Neuronal stem cell (in vitro differentiated cells): ENCODE data around the gene NPTXR.

ENCODE experiments used
- DNase-seq: peaks from one replicate; pipeline ENCODE4 v3.0.0-alpha.2; 2013; ENCODE audit warnings: low spot score
- H2AFZ ChIP-seq: one replicate; pipeline ENCODE4 v1.6.1; 2013; ENCODE audit warnings: mild to moderate bottlenecking, low read length, inconsistent platforms
- H2AK5ac ChIP-seq: 2 replicates; pipeline ENCODE4 v1.6.1; 2013; ENCODE audit warnings: low read depth, mild to moderate bottlenecking, inconsistent platforms, low read length, moderate library complexity, mixed read lengths
- H2BK120ac ChIP-seq: 2 replicates; pipeline ENCODE4 v1.6.1; 2013; ENCODE audit warnings: low read depth, mild to moderate bottlenecking, inconsistent platforms, low read length, moderate library complexity, mixed read lengths
- H2BK12ac ChIP-seq: one replicate; pipeline ENCODE4 v1.6.1; 2013; ENCODE audit warnings: low read length, inconsistent platforms
- H2BK15ac ChIP-seq: 2 replicates; pipeline ENCODE4 v1.6.1; 2013; ENCODE audit warnings: mild to moderate bottlenecking, low read length, inconsistent platforms, mixed read lengths
- H2BK5ac ChIP-seq: one replicate; pipeline ENCODE4 v1.6.1; 2013; ENCODE audit warnings: inconsistent platforms, mild to moderate bottlenecking, low read length, moderate library complexity
- H3K14ac ChIP-seq: one replicate; pipeline ENCODE4 v1.6.1; 2013; ENCODE audit warnings: low read length, inconsistent platforms
- H3K18ac ChIP-seq: 2 replicates; pipeline ENCODE4 v1.6.1; 2013; ENCODE audit warnings: low read length, inconsistent platforms
- H3K23ac ChIP-seq: 2 replicates; pipeline ENCODE4 v1.6.1; 2013; ENCODE audit warnings: low read depth, mild to moderate bottlenecking, mixed read lengths, low read length, inconsistent platforms; ENCODE audit not compliant: poor library complexity
- H3K27ac ChIP-seq: replicated peaks from 3 replicates; pipeline ENCODE4 v1.5.1; 2013; ENCODE audit warnings: low read length, inconsistent platforms
- H3K27me3 ChIP-seq, 3 experiments: 2 replicates each; pipeline ENCODE4 v1.6.1; 2013; ENCODE audit warnings: low read length in 3 of 3, mild to moderate bottlenecking in 2 of 3, inconsistent platforms in 1 of 3, low read depth in 1 of 3, mixed read lengths in 1 of 3, moderate library complexity in 1 of 3; ENCODE audit not compliant: control insufficient read depth in 3 of 3, insufficient read depth in 3 of 3
- H3K36me3 ChIP-seq, 2 donors: replicated peaks in 1 of 2; 2 replicates each; pipeline ENCODE4 v1.6.1; 2013; ENCODE audit warnings: low read length in 2 of 2; ENCODE audit not compliant: control insufficient read depth in 2 of 2, insufficient read depth in 2 of 2
- H3K4ac ChIP-seq: 2 replicates; pipeline ENCODE4 v1.6.1; 2013; ENCODE audit warnings: inconsistent platforms, mild to moderate bottlenecking, low read length, moderate library complexity
- H3K4me1 ChIP-seq, 2 donors: 1 replicate in 1 of 2; 2 replicates in 1 of 2; pipeline ENCODE4 v1.6.1; 2013; ENCODE audit warnings: low read length in 2 of 2, low read depth in 1 of 2; ENCODE audit not compliant: control insufficient read depth in 2 of 2, insufficient read depth in 1 of 2
- H3K4me2 ChIP-seq: one replicate; pipeline ENCODE4 v1.6.1; 2013; ENCODE audit warnings: mild to moderate bottlenecking, low read length, inconsistent platforms; ENCODE audit not compliant: insufficient read depth, poor library complexity, severe bottlenecking
- H3K4me3 ChIP-seq, 2 donors: 2 replicates each; pipeline ENCODE4 v1.5.1; 2013; ENCODE audit warnings: low read length in 2 of 2, mild to moderate bottlenecking in 2 of 2, inconsistent platforms in 1 of 2, moderate library complexity in 1 of 2
- H3K79me1 ChIP-seq: one replicate; pipeline ENCODE4 v1.6.1; 2013; ENCODE audit warnings: low read depth, mild to moderate bottlenecking, inconsistent platforms, low read length, moderate library complexity
- H3K9ac ChIP-seq: one replicate; pipeline ENCODE4 v1.6.1; 2013; ENCODE audit warnings: mild to moderate bottlenecking, low read depth, low read length, inconsistent platforms; ENCODE audit not compliant: poor library complexity
- H3K9me3 ChIP-seq, 2 donors: replicated peaks in 1 of 2; 2 replicates each; pipeline versions ENCODE3 to v1.6.1; 2013; ENCODE audit warnings: low read length in 2 of 2, mild to moderate bottlenecking in 2 of 2, inconsistent platforms in 1 of 2, low read depth in 1 of 2, mixed read lengths in 1 of 2, moderate library complexity in 1 of 2; ENCODE audit not compliant: control insufficient read depth in 2 of 2, insufficient read depth in 1 of 2
- H4K8ac ChIP-seq: one replicate; pipeline ENCODE4 v1.6.1; 2013; ENCODE audit warnings: low read depth, mild to moderate bottlenecking, inconsistent platforms, low read length, moderate library complexity
- H4K91ac ChIP-seq: one replicate; pipeline ENCODE4 v1.6.1; 2013; ENCODE audit warnings: low read length, low read depth, mild to moderate bottlenecking, inconsistent platforms; ENCODE audit not compliant: poor library complexity
- WGBS, 2 donors: extraction: QIAGEN DNeasy Blood & Tissue Kit; methylation state at CpG; one replicate each; pipeline ENCODE4 v1.1.7; 2013; ENCODE audit warnings: missing lambda C conversion rate in 2 of 2, mixed read lengths in 1 of 2; ENCODE audit not compliant: insufficient read length in 2 of 2, insufficient replicate concordance in 1 of 2; ENCODE audit errors: extremely low coverage in 2 of 2; 5-methylcytosine and 5-hydroxymethylcytosine counted together

NPTXR gene

DNA sequence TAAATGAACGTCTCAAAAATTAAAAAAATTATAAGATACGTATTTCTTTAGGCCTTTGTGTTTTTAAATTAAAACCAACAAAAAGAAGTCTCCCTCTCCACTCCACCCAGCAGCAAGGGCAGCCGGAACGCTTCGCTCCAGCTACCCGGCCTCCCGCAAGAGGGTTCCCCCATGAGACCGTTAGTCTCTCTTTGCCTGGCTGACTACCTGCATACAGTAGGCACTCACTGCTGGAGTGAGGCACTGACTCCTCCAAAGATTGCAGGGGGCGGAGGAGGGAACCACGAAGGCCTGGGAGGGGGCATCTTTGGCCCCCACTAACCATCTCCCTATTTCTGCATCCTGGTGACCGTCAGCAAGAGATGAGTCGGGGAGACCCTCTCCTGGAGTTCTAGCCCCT, 18.1 kb upstream of the NPTXR start:
- no peak overlapping the region for H3K4me2 ChIP-seq
- H2BK120ac ChIP-seq = no peak overlapping the region
- H3K4ac ChIP-seq = no peak overlapping the region
- H2BK12ac ChIP-seq = no peak overlapping the region
- peak overlapping the region; percentile 81 for H3K18ac ChIP-seq
- WGBS, 2 donors = no CpG with 5 or more reads among the region's 12 CpGs
- H2AFZ ChIP-seq = no peak overlapping the region
- H2AK5ac ChIP-seq = no peak overlapping the region
- H3K14ac ChIP-seq = no peak overlapping the region
- peaks cover 11% of the 10 kb centered on the region for H3K79me1 ChIP-seq
- no peak overlapping the region for H4K8ac ChIP-seq
- H3K4me3 ChIP-seq = no peak overlapping the region
- no peak overlapping the region for H4K91ac ChIP-seq
- peaks cover 0 to 5% (median 0%) of the 10 kb centered on the region in 3 experiments for H3K27me3 ChIP-seq
- H3K9me3 ChIP-seq = no peaks in the 10 kb centered on the region
- no peak for DNase-seq
- H3K36me3 ChIP-seq = peaks cover 12 to 22% of the 10 kb centered on the region in 2 donors
- H3K4me1 ChIP-seq = peaks cover 9 to 43% of the 10 kb centered on the region in 2 donors
- no peak overlapping the region for H2BK15ac ChIP-seq
- H2BK5ac ChIP-seq = no peak overlapping the region
- no peak overlapping the region for H3K9ac ChIP-seq
- H3K23ac ChIP-seq = peak overlapping the region; percentile 44
- no peak overlapping the region for H3K27ac ChIP-seq

DNA sequence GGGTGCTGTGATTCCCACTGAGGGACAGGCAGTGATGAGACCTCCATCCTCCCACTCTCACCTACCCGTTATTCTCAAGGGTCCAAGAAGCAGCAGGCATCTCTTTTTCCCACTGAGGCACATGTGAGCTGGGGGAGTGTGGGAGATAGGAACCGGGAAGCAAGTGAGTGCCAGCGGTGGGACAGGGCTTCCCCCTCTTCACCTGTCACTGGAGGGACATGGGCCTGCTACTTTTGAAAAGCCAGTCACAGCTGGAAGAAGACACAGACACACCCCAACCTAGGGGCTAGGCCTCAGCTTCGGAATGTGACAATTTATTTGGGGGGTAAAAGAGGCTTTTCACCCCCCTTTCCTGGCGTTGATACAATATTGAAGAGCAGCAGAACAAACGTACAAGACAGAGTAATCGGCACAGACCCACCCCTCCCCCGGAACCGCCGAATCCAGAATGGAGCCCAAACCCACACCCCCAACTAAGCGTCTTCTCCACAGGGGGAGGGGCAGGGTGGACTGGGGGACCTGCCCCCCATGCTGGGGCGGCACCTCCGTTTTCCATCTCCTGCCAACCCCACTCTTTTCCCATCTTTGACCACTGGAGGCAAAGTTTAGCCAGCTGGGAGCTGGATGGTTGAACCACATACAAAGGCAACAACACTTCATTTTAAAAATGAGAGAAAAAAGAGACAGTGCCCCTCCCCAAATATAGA, 17.5 kb upstream of the NPTXR start:
- no peak overlapping the region for H2BK5ac ChIP-seq
- H3K4me2 ChIP-seq = no peak overlapping the region
- no peak overlapping the region for H3K23ac ChIP-seq
- peak overlapping the region; percentile 52 for H3K18ac ChIP-seq
- peaks cover 0 to 8% (median 0%) of the 10 kb centered on the region in 3 experiments for H3K27me3 ChIP-seq
- H3K9ac ChIP-seq = no peak overlapping the region
- H2AK5ac ChIP-seq = peak overlapping the region; percentile 0
- no peaks in the 10 kb centered on the region for H3K9me3 ChIP-seq
- no peak overlapping the region for H3K14ac ChIP-seq
- H4K8ac ChIP-seq = no peak overlapping the region
- DNase-seq = no peak
- no peak overlapping the region for H3K4me3 ChIP-seq
- peaks cover 9 to 43% of the 10 kb centered on the region in 2 donors for H3K4me1 ChIP-seq
- H2BK15ac ChIP-seq = peak overlapping the region; percentile 31
- WGBS, 2 donors = no CpG with 5 or more reads among the region's 13 CpGs
- H3K4ac ChIP-seq = no peak overlapping the region
- no peak overlapping the region for H3K27ac ChIP-seq
- no peak overlapping the region for H4K91ac ChIP-seq
- H3K36me3 ChIP-seq = peaks cover 12 to 20% of the 10 kb centered on the region in 2 donors
- no peak overlapping the region for H2BK12ac ChIP-seq
- H2BK120ac ChIP-seq = no peak overlapping the region
- H2AFZ ChIP-seq = no peak overlapping the region
- peaks cover 11% of the 10 kb centered on the region for H3K79me1 ChIP-seq

DNA sequence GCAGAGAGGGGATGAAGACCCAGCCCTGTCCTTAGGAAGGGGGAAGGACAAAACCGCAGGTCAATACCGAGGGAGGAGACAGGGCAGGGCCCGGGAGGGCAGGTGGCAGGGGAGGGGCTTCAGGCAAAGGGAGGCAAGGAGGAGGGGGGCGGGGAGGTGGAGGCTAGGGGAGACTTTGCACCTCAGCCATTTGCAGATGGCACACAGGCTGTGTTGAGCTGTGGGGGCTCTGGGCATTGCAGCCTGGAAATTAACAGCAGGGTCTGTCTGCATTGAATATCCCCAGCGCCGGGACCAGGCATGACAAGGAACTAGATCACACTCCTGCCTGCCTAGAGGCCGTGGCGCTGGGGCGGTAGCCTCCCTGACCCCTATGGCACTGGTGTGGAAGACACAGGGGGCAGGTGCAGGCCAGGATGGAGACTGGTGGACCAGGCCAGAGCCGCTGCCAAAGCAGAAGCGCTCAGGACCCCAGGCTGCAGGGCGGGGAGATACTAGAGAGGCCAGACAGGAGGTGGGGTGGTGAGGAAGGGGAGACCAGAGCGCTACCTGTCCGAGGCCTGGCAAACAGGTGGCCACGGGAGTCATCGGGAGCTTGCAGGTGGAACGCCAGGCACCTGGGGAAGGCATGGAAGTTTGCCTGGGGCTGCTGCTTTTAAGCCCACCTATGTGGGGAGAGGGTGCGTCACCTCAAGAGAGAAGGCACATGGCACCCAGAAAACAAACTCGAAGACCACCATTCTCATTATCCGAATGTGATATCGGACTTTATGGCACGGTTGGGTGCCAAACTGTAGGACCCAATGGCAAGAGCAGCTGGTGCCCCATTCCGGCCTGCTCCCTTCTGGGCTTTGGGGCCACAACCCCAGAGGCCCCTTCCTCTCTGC, 16.7 kb upstream of the NPTXR start:
- H3K27ac ChIP-seq = no peak overlapping the region
- H3K14ac ChIP-seq = no peak overlapping the region
- no peak overlapping the region for H3K4ac ChIP-seq
- peaks cover 9% of the 10 kb centered on the region for H3K79me1 ChIP-seq
- no peak overlapping the region for H4K91ac ChIP-seq
- peaks cover 9 to 43% of the 10 kb centered on the region in 2 donors for H3K4me1 ChIP-seq
- no peak overlapping the region for H2AFZ ChIP-seq
- peak overlapping the region; percentile 72 for H3K9ac ChIP-seq
- whole genome bisulfite sequencing, 2 donors = no CpG with 5 or more reads among the region's 23 CpGs
- no peak overlapping the region for H2BK12ac ChIP-seq
- no peak overlapping the region for H4K8ac ChIP-seq
- peak overlapping the region; percentile 90 for H3K18ac ChIP-seq
- H3K4me3 ChIP-seq = no peak overlapping the region
- H3K23ac ChIP-seq = peak overlapping the region; percentile 94
- peaks cover 0 to 10% (median 0%) of the 10 kb centered on the region in 3 experiments for H3K27me3 ChIP-seq
- peak overlapping the region; percentile 0 for H2AK5ac ChIP-seq
- H2BK5ac ChIP-seq = peak overlapping the region; percentile 42
- no peaks in the 10 kb centered on the region for H3K9me3 ChIP-seq
- peaks cover 7 to 13% of the 10 kb centered on the region in 2 donors for H3K36me3 ChIP-seq
- H3K4me2 ChIP-seq = no peak overlapping the region
- no peak overlapping the region for H2BK120ac ChIP-seq
- DNase-seq = no peak
- peak overlapping the region; percentile 31 for H2BK15ac ChIP-seq
